Naive B cell (primary cell): ENCODE results near the gene MED13L. TPM values are rescaled to one million over a fixed set of nuclear protein-coding genes. Genes with fewer than 3 reads are reported as not detected.

ENCODE experiments used
- ATAC-seq, 2 donors: fragments of 150-1000 bp; cut with Tn5 transposase; 2 replicates each; pipeline ENCODE4 v1.10.0; 2021; ENCODE audit warnings: low read depth in 2 of 2, mild to moderate bottlenecking in 2 of 2, moderate library complexity in 2 of 2
- DNase-seq: peaks from one replicate; pipeline ENCODE4 v3.0.0; 2022
- H3K27ac Mint-ChIP-seq, 6 donors: one replicate each; pipeline ENCODE4 v1.8.0; 2020 to 2022; ENCODE audit warnings: mild to moderate bottlenecking in 6 of 6, mixed read lengths in 6 of 6, moderate library complexity in 5 of 6, inconsistent platforms in 2 of 6
- H3K27me3 Mint-ChIP-seq, 3 donors: one replicate each; pipeline ENCODE4 v1.8.0; 2021 to 2022; ENCODE audit warnings: mixed read lengths in 3 of 3, mild to moderate bottlenecking in 1 of 3
- H3K36me3 Mint-ChIP-seq, 2 donors: one replicate each; pipeline ENCODE4 v1.8.0; 2020 to 2022; ENCODE audit warnings: mixed read lengths in 2 of 2, inconsistent platforms in 1 of 2, mild to moderate bottlenecking in 1 of 2
- H3K4me1 Mint-ChIP-seq, 3 donors: one replicate each; pipeline ENCODE4 v1.8.0; 2020 to 2022; ENCODE audit warnings: mixed read lengths in 3 of 3, inconsistent platforms in 1 of 3, mild to moderate bottlenecking in 1 of 3, moderate library complexity in 1 of 3
- H3K4me3 Mint-ChIP-seq, 8 donors: one replicate each; pipeline ENCODE4 v1.8.0; 2020 to 2022; ENCODE audit warnings: mild to moderate bottlenecking in 8 of 8, mixed read lengths in 8 of 8, moderate library complexity in 8 of 8, inconsistent platforms in 2 of 8
- H3K9me3 Mint-ChIP-seq, 7 donors: one replicate each; pipeline ENCODE4 v1.8.0; 2020 to 2022; ENCODE audit warnings: mixed read lengths in 7 of 7, mild to moderate bottlenecking in 5 of 7, inconsistent platforms in 2 of 7, moderate library complexity in 1 of 7
- polyA plus RNA-seq, 6 donors: library from polyadenylated mRNA; unstranded; fragments of 300-500 nt; fragmentation: Illumina TruSeq; gene quantifications; one replicate each; pipeline ENCODE4 v1.2.3, GENCODE V29; 2021; ENCODE audit warnings: low read depth in 6 of 6

The MED13L gene
- 10 to 100 TPM; 12.5 to 19.2 (median 16.2) TPM for polyA plus RNA-seq

DNA sequence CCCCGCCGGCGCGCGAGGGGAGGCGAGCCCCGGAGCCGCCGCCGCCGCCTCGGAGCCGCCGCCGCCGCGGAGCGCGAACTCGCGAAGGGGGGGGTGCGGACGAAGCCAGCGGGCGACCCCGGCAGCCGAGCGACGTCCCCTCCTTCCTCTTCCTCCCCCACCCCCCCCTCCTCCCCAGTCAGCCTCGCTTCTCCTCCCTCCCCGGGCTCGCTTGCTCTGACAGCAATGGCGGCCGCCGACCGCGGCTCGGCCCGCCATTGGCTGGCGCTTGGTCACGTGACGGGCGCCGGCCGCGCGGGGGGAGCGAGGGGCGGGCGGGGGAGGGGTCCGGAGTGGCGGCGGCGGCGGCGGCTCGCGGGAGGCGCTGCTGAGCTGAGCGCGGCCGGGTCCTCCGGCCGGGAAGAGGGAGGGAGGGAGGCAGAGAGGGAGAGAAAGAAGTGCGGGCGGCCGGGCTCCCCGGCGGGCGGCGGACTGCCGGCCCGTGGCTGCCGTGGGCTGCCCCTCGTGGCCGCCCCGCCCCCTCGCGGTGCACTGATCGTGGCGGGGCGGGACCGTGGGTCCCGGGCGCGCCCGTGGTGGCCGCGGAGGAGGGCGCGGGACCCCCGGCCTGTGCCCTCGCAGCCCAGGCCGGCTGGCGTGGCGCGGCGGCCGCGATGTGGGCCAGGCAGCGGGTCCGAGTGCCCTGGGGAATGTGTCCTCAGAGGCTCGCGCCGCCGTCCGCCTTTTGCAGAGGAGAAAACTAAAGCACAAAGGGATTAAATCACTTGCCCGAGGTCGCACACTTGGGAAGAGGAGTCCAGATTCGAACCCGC lies at the start of gene MED13L:
MED13L (minus strand) TSS at position 227 of the 812 bp plus-strand sequence. CDS start 562 bp downstream, outside the sequence.
- Mint-ChIP-seq H3K4me1 (peaks cover 33 to 57% (median 51%) of the 10 kb centered on the region in 3 donors), H3K9me3 (no peaks in the 10 kb centered on the region), H3K27me3 (no peaks in the 10 kb centered on the region), H3K27ac (peak within 1 kb of the TSS; percentile 95 to 99 (median 97)), H3K36me3 (peaks cover 0 to 7% of the 10 kb centered on the region in 2 donors), H3K4me3 (peak within 1 kb of the TSS; percentile 84 to 100 (median 99))
- peak; percentile 90 for DNase-seq
- peak; percentile 77 for ATAC-seq

DNA sequence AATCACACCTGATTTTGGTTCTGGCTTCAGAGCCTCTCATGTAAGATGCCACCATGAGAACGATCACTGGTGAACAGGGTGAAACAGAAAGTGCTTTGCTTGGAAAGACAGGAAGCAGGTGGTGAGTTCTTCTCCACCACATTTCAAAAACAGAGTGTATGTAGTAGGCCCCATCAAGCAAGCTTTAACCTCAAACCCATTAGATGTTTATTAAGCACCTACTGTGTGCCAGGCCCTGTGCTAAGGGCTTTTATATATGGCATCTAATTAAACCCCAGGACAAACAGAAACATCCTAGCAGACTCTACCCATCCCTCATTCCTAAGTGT lies 47.8 kb upstream of the MED13L start:
- no peaks in the 10 kb centered on the region for H3K27me3 Mint-ChIP-seq
- H3K4me1 Mint-ChIP-seq = peaks cover 24 to 38% (median 27%) of the 10 kb centered on the region in 3 donors
- H3K36me3 Mint-ChIP-seq = no peaks in the 10 kb centered on the region
- H3K4me3 Mint-ChIP-seq = peak overlapping the region in 7 of 8 donors; percentile 0 to 82 (median 63)
- peak overlapping the region; percentile 83 to 97 (median 92) for H3K27ac Mint-ChIP-seq
- DNase-seq (peak; percentile 64), ATAC-seq (peak; percentile 96 to 97)
- peaks cover 0 to 2% (median 0%) of the 10 kb centered on the region in 7 donors for H3K9me3 Mint-ChIP-seq

DNA sequence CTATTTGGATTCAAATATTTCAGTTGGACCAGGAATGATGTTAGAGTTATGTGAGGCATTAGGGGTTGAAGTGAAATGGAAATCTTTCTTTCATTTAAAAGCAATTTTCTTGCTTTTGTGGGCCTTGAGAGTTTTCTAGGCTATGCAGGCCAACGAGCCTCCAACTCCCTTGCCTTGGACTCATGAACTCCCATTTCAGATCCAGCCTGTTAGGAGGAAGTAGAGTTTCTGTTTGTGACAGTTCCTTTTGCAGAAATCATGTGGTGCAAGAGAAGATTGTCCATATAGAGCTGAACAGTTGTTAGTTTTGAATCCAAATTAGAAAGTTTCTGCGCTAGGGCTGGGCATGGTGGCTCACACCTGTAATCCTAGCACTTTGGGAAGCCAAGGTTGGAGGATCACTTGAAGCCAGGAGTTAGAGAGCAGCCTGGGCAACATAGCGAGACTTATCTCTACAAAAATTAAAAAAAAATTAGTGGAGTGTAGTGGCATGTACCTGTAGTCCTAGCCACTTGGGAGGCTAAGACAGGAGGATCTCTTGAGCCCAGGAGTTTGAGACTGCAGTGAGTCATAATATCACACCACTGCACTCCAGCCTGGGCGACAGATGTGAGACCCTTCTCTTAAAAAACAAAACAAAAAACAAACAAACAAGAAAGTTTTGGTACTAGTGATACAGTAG lies 47.3 kb upstream of the MED13L start:
- H3K9me3 Mint-ChIP-seq = peaks cover 0 to 2% (median 0%) of the 10 kb centered on the region in 7 donors
- peak; percentile 4 to 5 for ATAC-seq
- peak overlapping the region; percentile 0 to 82 (median 62) for H3K4me3 Mint-ChIP-seq
- H3K4me1 Mint-ChIP-seq = peaks cover 29 to 43% (median 32%) of the 10 kb centered on the region in 3 donors
- DNase-seq = no peak
- no peaks in the 10 kb centered on the region for H3K36me3 Mint-ChIP-seq
- peak overlapping the region; percentile 83 to 97 (median 92) for H3K27ac Mint-ChIP-seq
- no peaks in the 10 kb centered on the region for H3K27me3 Mint-ChIP-seq

DNA sequence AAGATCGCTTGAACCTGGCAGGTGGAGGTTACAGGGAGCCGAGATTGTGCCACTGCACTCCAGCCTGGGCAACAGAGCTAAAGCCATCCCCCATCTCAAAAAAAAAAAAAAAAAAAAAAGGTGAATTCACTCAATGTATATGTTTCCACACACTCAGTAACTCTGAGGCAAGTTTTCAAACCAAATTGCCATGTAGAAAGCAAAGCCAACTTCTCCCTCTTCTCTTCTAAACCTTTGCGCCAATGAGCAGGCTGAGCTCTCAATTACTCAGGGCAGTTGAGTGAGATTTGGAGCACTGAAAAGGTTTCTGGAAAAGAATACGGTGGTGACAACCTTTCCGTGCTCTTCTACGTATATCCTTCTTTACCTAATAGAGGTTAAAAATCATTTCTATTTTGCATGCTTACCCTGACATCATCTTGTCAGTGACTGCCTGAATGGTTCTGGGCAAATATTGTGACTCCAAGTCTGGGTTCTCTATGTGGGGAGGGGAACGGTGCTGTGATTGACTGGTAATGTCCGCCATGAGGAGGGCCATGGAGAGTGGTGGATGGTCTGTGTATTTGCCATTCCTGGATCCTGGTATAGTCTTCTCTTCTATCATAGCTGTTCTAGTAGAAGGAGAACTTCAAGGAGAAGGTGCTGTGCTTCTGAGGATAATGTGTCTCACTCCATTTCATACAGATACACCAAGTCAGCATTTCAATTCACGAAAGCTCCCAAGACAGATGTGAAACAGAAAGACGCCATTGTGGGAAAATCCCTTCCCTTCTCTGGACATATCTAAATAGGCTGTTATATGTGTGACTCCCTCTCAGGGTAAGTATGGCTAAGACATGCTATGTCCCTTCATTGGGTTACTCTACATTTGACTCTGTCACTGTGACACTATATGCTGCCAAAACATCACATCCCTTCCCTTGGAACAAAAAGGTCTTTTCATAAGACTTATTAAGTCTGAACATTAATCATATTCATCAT lies 46.2 kb upstream of the MED13L start:
- Mint-ChIP-seq H3K4me1 (peaks cover 37 to 54% (median 38%) of the 10 kb centered on the region in 3 donors), H3K27me3 (no peaks in the 10 kb centered on the region), H3K9me3 (peaks cover 0 to 2% (median 0%) of the 10 kb centered on the region in 7 donors), H3K36me3 (no peaks in the 10 kb centered on the region), H3K27ac (peak overlapping the region; percentile 49 to 95 (median 92)), H3K4me3 (peak overlapping the region in 4 of 8 donors; percentile 14 to 66 (median 54))
- DNase-seq (no peak), ATAC-seq (peak; percentile 45 to 48)

- Mint-ChIP-seq H3K9me3 (no peaks in the 10 kb centered on the region), H3K27ac (no peak overlapping the region), H3K36me3 (no peaks in the 10 kb centered on the region), H3K4me3 (no peak overlapping the region), H3K27me3 (no peaks in the 10 kb centered on the region), H3K4me1 (peaks cover 37 to 54% (median 38%) of the 10 kb centered on the region in 3 donors)
- no peak for ATAC-seq
- DNase-seq = no peak
Observed at GRCh38 chr12:116321913-116322312, 44.4 kb upstream of the MED13L start.

DNA sequence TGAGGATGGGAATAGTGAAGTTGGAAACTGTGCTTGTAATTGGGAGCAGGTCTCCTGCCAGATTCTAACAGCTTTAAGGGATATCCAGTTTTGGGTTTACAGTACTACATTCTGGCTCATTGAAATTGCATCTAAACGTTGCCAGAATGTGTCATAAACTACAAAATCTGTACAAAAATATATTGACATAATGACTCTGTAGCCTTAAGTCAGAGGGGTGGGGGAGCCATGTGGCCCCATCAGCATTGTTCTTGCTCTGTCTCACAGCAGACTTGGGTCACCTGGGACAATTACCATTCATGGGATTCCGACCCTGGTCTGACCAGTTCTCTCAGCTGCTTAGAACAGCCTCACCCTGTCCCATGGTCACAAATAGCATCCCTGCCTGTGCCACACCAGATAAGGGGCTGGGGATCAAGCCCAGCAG lies 43.3 kb upstream of the MED13L start:
- peak overlapping the region in 2 of 6 donors; percentile 38 to 65 for H3K27ac Mint-ChIP-seq
- peaks cover 37 to 47% (median 38%) of the 10 kb centered on the region in 3 donors for H3K4me1 Mint-ChIP-seq
- no peak overlapping the region for H3K4me3 Mint-ChIP-seq

DNA sequence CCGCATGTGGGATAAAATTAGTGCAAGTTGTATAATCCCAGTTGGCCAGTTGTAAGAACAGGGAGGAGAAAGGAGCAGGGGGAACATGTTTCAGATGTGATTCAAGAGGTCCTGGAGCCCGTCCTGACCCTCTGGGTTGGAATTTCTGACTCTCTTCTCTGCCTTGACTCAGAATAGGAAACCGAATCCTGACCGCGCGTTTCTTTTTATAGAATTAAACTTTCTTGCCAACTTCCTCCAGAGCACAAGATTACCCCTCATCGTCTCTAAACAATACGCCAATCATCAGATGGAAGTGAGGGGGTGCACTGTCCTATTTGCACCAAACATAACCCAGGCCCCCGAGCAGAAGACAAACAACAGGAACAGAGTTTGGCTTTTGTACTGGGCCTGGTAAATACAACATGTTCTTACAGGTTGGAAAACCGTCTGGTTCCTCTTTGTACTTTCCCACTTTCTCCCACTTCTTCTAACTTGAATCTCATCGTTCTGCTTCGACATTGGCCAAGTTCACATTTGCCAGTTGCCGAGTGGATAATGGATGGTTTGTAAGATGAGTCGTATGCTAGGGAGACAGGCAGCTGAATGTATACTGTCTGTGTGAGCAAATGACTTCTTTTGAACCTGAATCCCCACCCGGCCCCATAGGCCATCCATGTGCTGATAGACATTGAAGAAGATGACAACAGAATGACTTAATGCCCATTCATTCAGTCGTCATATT lies 42.6 kb upstream of the MED13L start:
- peaks cover 33 to 43% (median 35%) of the 10 kb centered on the region in 3 donors for H3K4me1 Mint-ChIP-seq
- H3K27me3 Mint-ChIP-seq = no peaks in the 10 kb centered on the region
- DNase-seq (no peak), ATAC-seq (peak; percentile 52 to 59)
- H3K36me3 Mint-ChIP-seq = peaks cover 0 to 4% of the 10 kb centered on the region in 2 donors
- no peaks in the 10 kb centered on the region for H3K9me3 Mint-ChIP-seq
- H3K4me3 Mint-ChIP-seq = peak overlapping the region in 6 of 8 donors; percentile 51 to 81 (median 70)
- H3K27ac Mint-ChIP-seq = peak overlapping the region; percentile 59 to 80 (median 68)

More for the DNA sequence above, 43.3 kb upstream of the MED13L start:
- ATAC-seq (no peak), DNase-seq (no peak)
- H3K27me3 Mint-ChIP-seq = no peaks in the 10 kb centered on the region
- no peaks in the 10 kb centered on the region for H3K36me3 Mint-ChIP-seq
- no peaks in the 10 kb centered on the region for H3K9me3 Mint-ChIP-seq

DNA sequence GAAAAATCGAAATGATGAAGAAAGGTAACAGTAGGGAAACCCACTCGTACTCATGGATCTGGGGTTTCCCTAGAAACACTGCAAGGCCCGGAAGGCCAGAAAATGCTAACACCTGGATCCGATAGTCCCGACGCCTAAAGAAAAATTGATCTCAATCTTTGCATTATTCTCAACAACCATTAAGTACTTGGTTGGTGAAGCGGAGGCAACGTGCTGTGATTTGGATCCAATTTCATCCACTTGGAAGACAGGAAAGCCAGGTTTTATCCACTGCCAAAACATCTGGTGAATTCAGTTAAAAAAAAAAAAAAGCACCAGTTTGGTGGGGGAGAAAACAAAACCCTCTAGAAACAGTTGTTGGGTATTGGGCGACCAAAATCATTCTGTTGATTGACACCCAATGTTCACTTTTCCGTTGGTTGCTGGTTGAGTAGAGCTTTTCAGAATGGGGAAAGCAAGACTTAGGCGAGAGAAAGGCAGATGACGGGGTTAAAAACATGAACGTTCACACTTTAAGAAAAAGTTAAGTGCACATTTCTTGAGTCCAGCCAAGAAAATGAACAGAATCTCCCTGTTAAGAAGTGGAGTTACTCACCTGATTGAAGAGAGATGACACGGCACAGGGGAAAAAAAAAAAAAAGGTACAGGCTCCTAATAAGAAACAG lies 41.9 kb upstream of the MED13L start:
- Mint-ChIP-seq H3K27me3 (no peaks in the 10 kb centered on the region), H3K4me3 (peak overlapping the region in 6 of 8 donors; percentile 51 to 81 (median 70)), H3K9me3 (no peaks in the 10 kb centered on the region), H3K27ac (peak overlapping the region in 4 of 6 donors; percentile 62 to 76 (median 64)), H3K4me1 (peaks cover 29 to 39% (median 32%) of the 10 kb centered on the region in 3 donors), H3K36me3 (peaks cover 0 to 4% of the 10 kb centered on the region in 2 donors)
- ATAC-seq (no peak), DNase-seq (no peak)

GRCh38 chr12:116318576-116319232 lies 41.2 kb upstream of the MED13L start:
- ATAC-seq = no peak
- Mint-ChIP-seq H3K4me1 (peaks cover 27 to 37% (median 30%) of the 10 kb centered on the region in 3 donors), H3K27me3 (no peaks in the 10 kb centered on the region), H3K9me3 (no peaks in the 10 kb centered on the region), H3K4me3 (peak overlapping the region in 2 of 8 donors; percentile 1 to 32), H3K36me3 (peaks cover 0 to 4% of the 10 kb centered on the region in 2 donors), H3K27ac (peak overlapping the region in 1 of 6 donors; percentile 16)
- DNase-seq = no peak

DNA sequence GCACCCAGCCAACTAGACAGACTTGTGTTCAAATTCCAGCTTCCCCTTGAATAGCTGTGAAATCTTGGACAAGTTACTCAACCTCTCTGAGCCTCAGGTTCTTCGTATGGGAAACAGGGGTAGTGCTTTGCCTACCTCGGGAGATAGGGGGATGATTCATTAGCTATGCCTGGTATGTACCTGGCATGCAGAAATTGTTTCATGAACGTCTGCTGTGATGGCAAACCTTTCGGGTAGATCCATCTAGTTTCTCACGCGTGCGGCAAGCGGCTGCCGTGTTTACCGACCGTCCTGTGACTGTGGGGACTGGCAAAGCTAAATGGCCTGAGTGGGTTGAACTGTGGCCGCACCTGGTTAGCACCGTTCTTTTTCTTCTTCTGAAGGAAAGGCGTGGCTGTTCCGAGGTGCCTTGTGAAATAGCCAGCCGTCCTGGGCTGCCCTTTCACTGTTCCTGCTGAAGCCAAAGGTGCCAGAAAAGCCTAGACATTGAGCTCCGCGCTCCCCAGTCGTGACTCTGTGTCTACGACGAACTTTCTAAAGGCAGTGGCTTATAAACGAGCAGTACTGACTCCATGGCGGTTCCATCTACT lies 40.6 kb upstream of the MED13L start:
- H3K27me3 Mint-ChIP-seq = no peaks in the 10 kb centered on the region
- DNase-seq (no peak), ATAC-seq (no peak)
- peaks cover 0 to 4% of the 10 kb centered on the region in 2 donors for H3K36me3 Mint-ChIP-seq
- peaks cover 25 to 34% (median 26%) of the 10 kb centered on the region in 3 donors for H3K4me1 Mint-ChIP-seq
- H3K4me3 Mint-ChIP-seq = no peak overlapping the region
- H3K9me3 Mint-ChIP-seq = no peaks in the 10 kb centered on the region
- H3K27ac Mint-ChIP-seq = peak overlapping the region in 2 of 6 donors; percentile 16 to 20

- H3K4me1 Mint-ChIP-seq = peaks cover 25 to 31% (median 26%) of the 10 kb centered on the region in 3 donors
- H3K9me3 Mint-ChIP-seq = no peaks in the 10 kb centered on the region
- peaks cover 0 to 4% of the 10 kb centered on the region in 2 donors for H3K36me3 Mint-ChIP-seq
- ATAC-seq = no peak
- DNase-seq = no peak
- H3K4me3 Mint-ChIP-seq = no peak overlapping the region
- H3K27me3 Mint-ChIP-seq = no peaks in the 10 kb centered on the region
- peak overlapping the region in 1 of 6 donors; percentile 28 for H3K27ac Mint-ChIP-seq
Observed at GRCh38 chr12:116317139-116317538, 39.6 kb upstream of the MED13L start.
